Calu3 (cell line): ENCODE data around the gene CDC42SE2. TPM values are rescaled to one million over a fixed set of nuclear protein-coding genes. Genes with fewer than 3 reads are reported as not detected.
"Not testable (repeated sequence)": the region's sequence is repeated elsewhere in the genome, so short reads cannot be mapped to it uniquely, and the experiment has no call there.

Experiments
- BruUV-seq: library from RNA; stranded (reverse); fragments of 400-500 nt; replicated peaks from 2 replicates; lab custom pipeline; 2021; lab: Mats Ljungman, UMichigan
- CTCF ChIA-PET: fragments of 300-600 bp; sonication (Branson Sonifier 250); formaldehyde crosslinking; loops from one replicate; lab custom pipeline; 2022; ENCODE audit warnings: antibody characterized with exemption; lab: Charles Lee
- DNase-seq: peaks from one replicate; pipeline ENCODE4 v3.0.0; 2022
- H3K27ac Mint-ChIP-seq: one replicate; pipeline ENCODE4 v1.8.0; 2022; ENCODE audit warnings: mixed read lengths; ENCODE audit not compliant: unreplicated experiment
- H3K27me3 Mint-ChIP-seq: one replicate; pipeline ENCODE4 v1.8.0; 2022; ENCODE audit warnings: mixed read lengths; ENCODE audit not compliant: unreplicated experiment
- H3K36me3 Mint-ChIP-seq: one replicate; pipeline ENCODE4 v1.8.0; 2022; ENCODE audit warnings: mild to moderate bottlenecking, moderate library complexity, mixed read lengths; ENCODE audit not compliant: insufficient read depth, unreplicated experiment
- H3K4me1 Mint-ChIP-seq: one replicate; pipeline ENCODE4 v1.8.0; 2022; ENCODE audit warnings: mild to moderate bottlenecking, low read depth, mixed read lengths; ENCODE audit not compliant: unreplicated experiment
- H3K4me3 Mint-ChIP-seq: one replicate; pipeline ENCODE4 v1.8.0; 2022; ENCODE audit warnings: mild to moderate bottlenecking, low read depth, moderate library complexity, mixed read lengths; ENCODE audit not compliant: unreplicated experiment
- H3K9me3 Mint-ChIP-seq: one replicate; pipeline ENCODE4 v1.8.0; 2022; ENCODE audit warnings: low read depth, mixed read lengths; ENCODE audit not compliant: unreplicated experiment
- CTCF ChIP-seq: fragments of 200-600 bp; IDR thresholded peaks from one replicate; pipeline ENCODE4 v1.8.0; 2022; ENCODE audit warnings: antibody characterized with exemption; ENCODE audit not compliant: unreplicated experiment
- intact Hi-C: fragments of 100-400 bp; cut with micrococcal nuclease; formaldehyde crosslinking; loops from one replicate; pipeline ENCODE4 v1.10.0; 2022; ENCODE audit not compliant: unreplicated experiment
- total RNA-seq: library from RNA; stranded (reverse); gene quantifications from 2 replicates; pipeline ENCODE4 v1.2.3, GENCODE V29; 2022

Gene CDC42SE2
- total RNA-seq, 1 experiment from 2014 or later: 63.9 TPM

GRCh38 chr5:131274326-131275063 lies 10.6 kb downstream of the CDC42SE2 start:
- TF ChIP-seq CTCF: no peak
- Mint-ChIP-seq H3K4me1 (peaks cover 56% of the 10 kb centered on the region), H3K9me3 (no peaks in the 10 kb centered on the region), H3K4me3 (no peak overlapping the region), H3K27ac (peak overlapping the region; percentile 0), H3K36me3 (peaks cover 22% of the 10 kb centered on the region), H3K27me3 (no peaks in the 10 kb centered on the region)
- no peak for DNase-seq
- BruUV-seq: no TSS peak
- intact Hi-C loops: loop anchor here (10.0 kb wide), 1 partner anchor 50 kb away; no protein-coding TSS in a partner anchor
- CTCF ChIA-PET: interaction anchor here (0.9 to 2.6 kb wide), 3 partner anchors 9 to 110 kb away, joined by 3 to 11 read pairs (median 4); no protein-coding TSS in a partner anchor

DNA sequence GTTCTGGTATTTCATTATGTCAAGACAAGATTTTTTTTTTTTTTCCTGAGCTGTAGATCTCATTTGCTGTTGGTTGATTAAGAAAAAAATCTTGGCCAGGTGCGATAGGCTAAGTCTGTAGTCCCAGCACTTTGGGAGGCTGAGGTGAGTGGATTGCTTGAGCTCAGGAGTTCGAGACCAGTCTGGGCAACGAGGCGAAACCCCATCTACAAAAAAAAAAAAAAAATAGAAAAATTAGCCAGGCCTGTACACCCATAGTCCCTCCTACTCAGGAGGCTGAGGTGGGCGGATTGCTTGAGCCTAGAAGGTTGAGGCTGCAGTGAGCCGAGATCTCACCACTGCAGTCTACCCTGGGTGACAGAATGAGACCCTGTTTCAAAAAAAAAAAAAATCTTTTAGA lies 12.2 kb downstream of the CDC42SE2 start:
- CTCF ChIA-PET: interaction anchor here (0.7 to 2.6 kb wide), 2 partner anchors 11 to 54 kb away, joined by 3 to 11 read pairs; no protein-coding TSS in a partner anchor
- H3K9me3 Mint-ChIP-seq: no peaks in the 10 kb centered on the region
- H3K4me3 Mint-ChIP-seq: no peak overlapping the region
- intact Hi-C loops: loop anchor here (10.0 kb wide), 1 partner anchor 49 kb away; no protein-coding TSS in a partner anchor
- DNase-seq: no peak
- no peak overlapping the region for H3K27ac Mint-ChIP-seq
- H3K27me3 Mint-ChIP-seq: no peaks in the 10 kb centered on the region
- peaks cover 31% of the 10 kb centered on the region for H3K36me3 Mint-ChIP-seq
- peaks cover 58% of the 10 kb centered on the region for H3K4me1 Mint-ChIP-seq
- TF ChIP-seq CTCF: no peak
- BruUV-seq: no TSS peak

GRCh38 chr5:131277447-131277846 lies 13.6 kb downstream of the CDC42SE2 start:
- CTCF ChIA-PET: interaction anchor here (0.5 to 1.7 kb wide), 3 partner anchors 9 to 19 kb away, joined by 3 to 6 read pairs (median 3); partner anchors contain the start of gene CDC42SE2
- Mint-ChIP-seq H3K9me3 (no peaks in the 10 kb centered on the region), H3K36me3 (peaks cover 34% of the 10 kb centered on the region), H3K4me1 (peaks cover 49% of the 10 kb centered on the region), H3K27me3 (no peaks in the 10 kb centered on the region), H3K27ac (peak overlapping the region; percentile 66), H3K4me3 (no peak overlapping the region)
- BruUV-seq: no TSS peak
- TF ChIP-seq CTCF: no peak
- intact Hi-C loops: loop anchor here (10.0 kb wide), 1 partner anchor 47 kb away; no protein-coding TSS in a partner anchor
- DNase-seq: no peak

DNA sequence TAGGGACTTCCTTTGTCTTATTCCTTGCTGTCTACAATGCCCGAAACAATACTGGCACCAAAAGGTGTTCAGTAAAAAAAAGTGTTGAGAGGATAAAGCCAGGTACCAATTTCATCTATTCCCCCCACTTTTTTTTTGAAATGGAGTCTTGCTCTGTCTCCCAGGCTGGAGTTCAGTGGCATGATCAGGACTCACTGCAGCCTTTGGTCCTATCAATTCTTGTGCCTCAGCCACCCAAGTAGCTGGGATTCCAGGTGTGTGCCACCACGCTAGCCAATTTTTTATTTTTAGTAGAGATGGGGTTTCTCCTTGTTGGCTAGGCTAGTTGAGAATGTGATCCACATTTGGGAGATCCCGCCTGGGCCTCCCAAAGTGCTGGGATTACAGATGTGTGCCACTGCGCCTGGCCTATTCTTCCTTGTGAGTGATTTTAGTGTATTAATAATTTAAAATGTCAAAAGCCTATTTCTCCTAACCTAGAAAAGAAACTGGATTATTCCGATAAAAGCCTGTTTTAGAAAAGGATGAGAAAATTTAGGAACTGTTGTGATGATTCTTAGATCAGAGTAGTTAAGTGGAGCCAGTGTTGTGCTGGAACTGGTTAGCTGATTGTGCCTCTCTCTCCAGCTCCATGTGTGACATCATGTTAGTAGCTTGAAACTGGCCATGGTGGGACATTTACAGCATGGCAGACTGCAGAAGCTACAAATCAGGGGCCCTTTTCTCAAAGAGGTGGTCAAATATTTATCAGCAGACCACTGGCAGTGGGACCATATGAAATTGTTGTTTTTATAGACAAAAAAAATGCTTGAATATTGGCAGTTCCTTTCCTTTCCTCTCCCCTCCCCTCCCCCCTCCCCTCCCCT lies 14.3 kb downstream of the CDC42SE2 start:
- no TSS peak for BruUV-seq
- Mint-ChIP-seq H3K27me3 (no peaks in the 10 kb centered on the region), H3K27ac (peak overlapping the region; percentile 66), H3K4me1 (peaks cover 43% of the 10 kb centered on the region), H3K4me3 (no peak overlapping the region), H3K36me3 (peaks cover 34% of the 10 kb centered on the region), H3K9me3 (no peaks in the 10 kb centered on the region)
- TF ChIP-seq CTCF: no peak
- DNase-seq: no peak
- intact Hi-C loops: loop anchor here (10.0 kb wide), 1 partner anchor 47 kb away; no protein-coding TSS in a partner anchor
- CTCF ChIA-PET: interaction anchor here (1.0 to 1.7 kb wide), 2 partner anchors 14 to 20 kb away, joined by 3 to 6 read pairs; partner anchors contain the start of gene CDC42SE2

- CTCF ChIA-PET, DNase-seq, H3K9me3 Mint-ChIP-seq, H3K27me3 Mint-ChIP-seq, BruUV-seq, H3K4me3 Mint-ChIP-seq: not testable (repeated sequence)
- intact Hi-C loops: loop anchor here (10.0 kb wide), 1 partner anchor 46 kb away; no protein-coding TSS in a partner anchor
- Mint-ChIP-seq H3K36me3 (peaks cover 34% of the 10 kb centered on the region), H3K4me1 (peaks cover 43% of the 10 kb centered on the region), H3K27ac (peak overlapping the region; percentile 66)
These were observed 14.9 kb downstream of the CDC42SE2 start for GRCh38 chr5:131278741-131279124.
